IPS-18c (cell line): ENCODE measurements around the gene MRPL28.
"Not testable (repeated sequence)": the region's sequence is repeated elsewhere in the genome, so short reads cannot be mapped to it uniquely, and the experiment has no call there.

Experiments
- H3K4me3 ChIP-seq: 2 replicates; pipeline ENCODE4 v1.7.0; 2013; ENCODE audit warnings: low read depth, mild to moderate bottlenecking, low read length, moderate library complexity; ENCODE audit not compliant: insufficient read depth
- H3K9me3 ChIP-seq: one replicate; pipeline ENCODE4 v1.6.1; 2013; ENCODE audit warnings: mild to moderate bottlenecking, low read length, moderate library complexity; ENCODE audit not compliant: control insufficient read depth, insufficient read depth

Gene MRPL28

GRCh38 chr16:396605-397004, 26.3 kb upstream of the MRPL28 start:
- peaks cover 4% of the 10 kb centered on the region for H3K9me3 ChIP-seq
- H3K4me3 ChIP-seq, result peak overlapping the region; percentile 31; the same call in 1 of the 2 replicates

- peak overlapping the region; percentile 31; the same call in 1 of the 2 replicates for H3K4me3 ChIP-seq
These were observed 25.9 kb upstream of the MRPL28 start for GRCh38 chr16:396199-396598.

DNA sequence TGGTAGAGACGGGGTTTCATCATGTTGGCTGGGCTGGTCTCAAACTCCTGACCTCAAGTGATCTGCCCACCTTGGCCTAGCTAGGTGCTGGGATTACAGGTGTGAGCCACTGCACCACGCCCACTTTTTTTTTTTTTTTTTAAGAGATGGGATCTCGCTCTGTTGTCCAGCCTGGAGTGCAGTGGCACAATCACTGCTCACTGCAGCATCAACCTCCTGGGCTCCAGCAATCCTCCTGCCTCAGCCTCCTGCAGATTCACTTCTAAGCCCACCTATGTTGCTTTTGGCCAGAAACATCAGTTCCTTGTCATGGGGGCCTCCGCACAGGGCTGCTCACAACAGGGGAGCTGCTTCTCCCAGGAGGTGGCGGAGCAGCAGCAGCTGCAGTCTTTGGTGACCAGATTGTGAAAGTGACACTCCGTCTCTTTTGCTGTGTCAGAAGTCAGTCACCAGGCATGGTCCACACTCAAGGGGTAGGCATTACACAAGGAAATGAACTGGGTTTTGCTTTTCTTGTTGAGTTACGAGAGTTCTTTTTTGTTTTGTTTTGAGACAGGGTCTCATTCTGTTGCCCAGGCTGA, 22.2 kb upstream of the MRPL28 start:
- no peak overlapping the region for H3K4me3 ChIP-seq
- H3K9me3 ChIP-seq, result peaks cover 6% of the 10 kb centered on the region

More at GRCh38 chr16:396199-396598, 25.9 kb upstream of the MRPL28 start:
- peaks cover 4% of the 10 kb centered on the region for H3K9me3 ChIP-seq

GRCh38 chr16:391885-392335, 21.6 kb upstream of the MRPL28 start:
- Histone ChIP-seq H3K4me3 (no peak overlapping the region), H3K9me3 (peaks cover 6% of the 10 kb centered on the region)

DNA sequence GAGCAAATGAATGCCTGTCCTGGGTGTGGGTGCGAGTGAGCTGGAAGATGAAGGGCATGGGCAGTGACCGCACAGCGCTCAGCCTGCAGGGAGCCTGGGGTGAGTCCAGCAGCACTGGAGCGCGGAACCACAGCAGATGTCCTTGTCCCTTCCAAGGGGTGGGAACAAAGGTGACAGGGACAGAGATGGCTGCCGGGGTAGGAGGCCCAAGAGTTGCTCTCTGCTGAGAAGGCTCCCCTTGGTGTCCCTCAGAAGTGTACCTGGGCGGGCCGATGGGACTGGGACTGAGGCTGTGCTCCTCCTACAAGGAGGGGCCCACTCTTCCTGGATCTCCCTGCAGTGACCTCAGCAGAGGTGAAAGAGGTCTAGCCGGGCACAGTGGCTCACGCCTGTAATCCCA, 19.0 kb upstream of the MRPL28 start:
- Histone ChIP-seq H3K4me3 (no peak overlapping the region), H3K9me3 (peaks cover 6% of the 10 kb centered on the region)

DNA sequence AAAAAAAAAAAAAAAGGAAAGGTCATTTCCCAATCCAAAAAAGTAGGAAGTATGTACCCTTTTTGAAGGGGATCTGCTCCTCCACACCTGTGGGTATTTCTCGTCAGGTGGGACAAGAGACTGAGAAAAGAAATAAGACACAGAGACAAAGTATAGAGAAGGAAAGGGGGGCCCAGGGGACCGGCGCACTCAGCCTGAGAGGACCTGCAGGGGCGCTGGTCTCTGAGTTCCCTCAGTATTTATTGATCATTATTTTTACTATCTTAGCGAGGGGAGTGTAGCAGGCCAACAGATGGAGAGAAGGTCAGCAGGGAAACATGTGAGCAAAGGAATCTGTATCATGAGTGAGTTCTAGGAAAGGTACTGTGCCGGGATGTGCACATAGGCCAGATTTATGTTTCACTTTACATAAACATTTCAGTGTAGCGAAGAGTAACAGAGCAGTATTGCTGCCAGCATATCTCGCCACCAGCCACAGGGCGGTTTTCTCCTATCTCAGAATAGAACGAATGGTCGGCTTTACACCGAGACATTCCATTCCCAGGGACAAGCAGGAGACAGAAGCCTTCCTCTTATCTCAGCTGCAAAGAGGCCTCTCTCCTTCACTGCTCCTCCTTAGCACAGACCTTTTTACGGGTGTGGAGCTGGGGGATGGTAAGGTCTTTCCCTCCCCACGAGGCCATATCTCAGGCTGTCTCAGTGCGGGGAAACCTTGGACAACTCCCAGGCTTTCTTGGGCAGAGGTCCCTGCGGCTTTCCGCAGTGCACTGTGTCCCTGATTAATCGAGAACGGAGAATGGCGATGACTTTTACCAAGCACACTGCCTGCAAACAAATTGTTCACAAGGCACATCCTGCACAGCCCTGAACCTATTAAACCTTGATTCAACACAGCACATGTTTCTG, 17.7 kb upstream of the MRPL28 start:
- H3K4me3 ChIP-seq, H3K9me3 ChIP-seq: not testable (repeated sequence)

- H3K9me3 ChIP-seq, result peaks cover 2% of the 10 kb centered on the region
- no peak overlapping the region for H3K4me3 ChIP-seq
These were observed 16.4 kb upstream of the MRPL28 start for GRCh38 chr16:386641-387156.

DNA sequence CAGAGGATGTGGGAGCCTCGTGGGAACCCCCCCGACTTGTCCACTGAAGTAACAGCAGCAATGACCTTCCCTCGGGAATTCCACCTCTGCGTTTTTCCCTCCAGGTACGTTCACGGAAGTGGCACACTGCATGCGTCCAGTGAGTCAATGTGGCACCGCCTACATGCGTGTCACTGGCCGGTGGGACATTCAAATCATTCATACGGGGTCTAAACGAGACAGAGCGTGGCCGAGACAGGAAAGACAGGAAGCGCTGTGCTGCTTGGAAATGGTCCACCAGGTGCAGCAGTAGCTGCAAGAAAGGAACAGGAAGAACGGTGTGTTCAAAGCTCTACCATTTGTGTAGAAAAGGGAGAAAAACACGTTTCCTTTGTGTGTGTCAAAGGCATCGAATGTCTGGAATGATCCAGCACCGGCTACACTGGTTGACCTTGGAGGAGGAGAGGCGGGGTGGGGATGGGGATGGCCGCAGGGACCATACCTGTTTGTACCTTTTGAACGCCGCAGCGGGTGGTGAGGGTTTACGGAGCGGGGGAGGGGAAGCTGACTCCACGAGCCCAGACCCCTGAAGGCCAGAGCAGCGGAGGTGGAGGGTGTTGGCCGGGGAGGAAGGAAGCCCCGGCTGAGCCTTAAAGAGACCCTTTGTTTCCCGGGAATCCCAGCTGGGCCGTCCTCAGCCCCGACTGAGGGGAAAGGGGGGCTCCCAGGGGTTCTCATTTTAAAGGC, 13.2 kb upstream of the MRPL28 start:
- H3K9me3 ChIP-seq, result no peaks in the 10 kb centered on the region
- peak overlapping the region; percentile 68 for H3K4me3 ChIP-seq

DNA sequence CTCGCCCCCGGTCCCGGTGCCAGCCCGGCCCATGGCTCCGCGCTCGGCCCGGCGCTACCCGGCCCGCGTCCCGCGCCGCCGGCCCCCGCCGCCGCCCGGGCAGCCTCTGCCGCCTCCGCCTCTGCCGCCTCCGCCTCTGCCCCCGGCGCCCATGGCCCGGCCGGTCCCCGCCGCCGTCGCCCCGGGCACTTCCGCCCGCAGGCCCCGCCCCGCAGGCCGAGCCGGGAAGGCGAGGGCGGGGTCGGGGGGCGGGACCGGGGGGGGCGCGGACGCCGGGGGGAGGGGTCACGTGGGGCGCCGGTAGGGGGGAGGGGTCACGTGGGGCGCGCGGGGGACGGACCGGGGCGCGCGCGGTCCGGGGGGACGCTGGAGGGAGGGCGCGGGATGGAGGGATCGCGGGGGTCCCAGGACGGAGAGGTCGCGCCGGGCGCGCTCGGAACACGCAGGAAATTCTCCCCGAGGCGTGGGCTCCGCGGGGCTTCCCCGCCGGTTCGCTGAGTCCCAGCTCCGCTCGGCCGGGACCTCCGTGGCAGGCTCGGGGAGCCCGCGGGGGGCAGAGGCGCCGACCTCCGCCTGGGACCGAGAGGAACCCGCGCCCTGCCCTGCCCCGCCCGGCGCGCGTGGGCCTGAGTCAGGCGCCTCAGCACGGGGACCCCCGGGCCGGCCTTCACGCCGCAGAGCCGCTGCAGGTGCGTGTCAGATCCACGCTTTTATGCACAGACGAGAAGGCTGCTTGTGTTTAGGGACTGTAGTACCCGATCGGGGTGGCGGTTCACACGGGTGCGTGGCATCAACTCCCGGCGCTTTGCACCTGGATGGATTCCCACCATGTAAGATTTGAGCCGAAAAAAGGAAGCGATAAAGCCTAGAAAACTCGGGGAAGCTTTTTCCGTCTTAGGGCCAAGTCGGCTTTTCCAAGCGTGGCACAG, 11.7 kb upstream of the MRPL28 start, which contains the start of gene PGAP6:
PGAP6 (minus strand) TSS at position 190 of the 929 bp plus-strand sequence; CDS start at position 33, 157 bp downstream.
- H3K4me3 ChIP-seq, result peak within 1 kb of the TSS; percentile 78
- H3K9me3 ChIP-seq, result no peaks in the 10 kb centered on the region

DNA sequence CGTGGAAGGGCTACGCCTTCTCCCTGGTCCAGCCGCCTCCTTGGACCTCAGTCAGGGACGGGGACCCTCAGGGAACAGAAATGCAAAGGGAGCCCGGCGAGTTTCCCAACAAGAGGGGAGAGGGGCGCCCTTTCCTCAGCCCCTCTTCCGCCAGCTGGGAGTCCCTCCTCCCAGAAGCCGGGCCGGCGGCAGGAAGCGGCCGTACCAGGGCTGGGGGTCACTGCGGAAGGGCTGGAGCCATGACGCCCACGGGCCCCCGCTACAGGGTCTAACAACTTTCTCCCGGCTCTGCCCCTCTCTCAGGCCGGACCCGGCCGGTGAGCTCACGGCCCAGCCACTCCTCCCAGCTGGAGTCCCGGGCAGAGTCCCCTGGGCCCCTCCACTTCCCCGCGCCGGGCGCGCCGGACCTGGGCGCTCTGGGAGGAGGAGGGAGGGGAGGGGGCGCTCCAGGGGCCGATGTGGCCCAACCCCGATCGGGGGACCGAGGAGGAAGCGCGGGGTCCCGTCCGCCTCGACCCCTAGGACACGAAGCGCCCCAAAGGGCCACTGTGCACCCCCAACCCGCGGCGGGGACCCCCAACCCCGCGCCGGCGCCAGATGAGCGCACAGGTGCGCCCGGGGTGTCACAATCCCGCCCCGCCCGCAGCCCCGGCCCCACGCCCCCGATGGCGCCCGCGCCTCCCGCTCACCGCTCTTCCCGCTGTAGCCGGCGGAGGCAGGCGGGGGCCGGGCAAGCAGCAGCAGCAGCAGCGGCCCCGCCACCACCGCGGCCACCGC, 10.9 kb upstream of the MRPL28 start:
- no peaks in the 10 kb centered on the region for H3K9me3 ChIP-seq
- H3K4me3 ChIP-seq, result peak overlapping the region; percentile 78

- peak overlapping the region; percentile 78 for H3K4me3 ChIP-seq
- H3K9me3 ChIP-seq, result no peaks in the 10 kb centered on the region
These were observed 10.3 kb upstream of the MRPL28 start for GRCh38 chr16:380762-381011.

DNA sequence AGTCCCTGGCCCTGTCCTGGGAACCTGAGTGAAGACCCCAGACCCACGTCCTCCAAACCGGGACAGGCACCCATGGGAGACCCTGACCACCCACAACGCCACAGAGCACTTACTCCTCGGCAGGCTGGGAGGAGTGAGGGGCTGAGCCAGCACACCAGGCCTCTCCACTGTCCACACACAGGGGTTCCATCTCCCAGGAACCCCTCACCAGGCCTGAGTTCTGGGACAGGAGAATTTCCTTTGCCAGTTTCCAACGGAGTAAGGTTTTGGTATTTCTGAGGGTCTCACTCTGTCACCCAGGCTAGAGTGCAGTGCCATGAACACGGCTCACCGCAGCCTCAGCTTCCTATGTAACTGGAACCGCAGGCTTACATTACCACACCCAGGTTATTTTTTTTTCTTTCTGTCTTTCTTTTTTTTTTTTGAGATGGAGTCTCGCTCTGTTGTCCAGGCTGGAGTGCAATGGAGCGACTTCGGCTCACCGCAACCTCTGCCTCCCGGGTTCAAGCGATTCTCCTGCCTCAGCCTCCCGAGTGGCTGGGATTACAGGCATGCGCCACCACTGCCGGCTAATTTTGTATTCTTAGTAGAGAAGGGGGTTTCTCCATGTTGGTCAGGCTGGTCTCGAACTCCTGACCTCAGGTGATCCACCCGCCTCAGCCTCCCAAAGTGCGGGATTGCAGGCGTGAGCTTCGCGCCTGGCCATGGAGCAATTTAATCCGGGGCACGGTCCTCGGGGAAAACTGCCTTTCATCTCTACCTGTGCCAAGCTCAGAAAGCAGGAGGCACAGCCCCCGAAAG, 9.8 kb upstream of the MRPL28 start:
- Histone ChIP-seq H3K9me3 (no peaks in the 10 kb centered on the region), H3K4me3 (peak overlapping the region; percentile 78)

GRCh38 chr16:379183-379960, 9.0 kb upstream of the MRPL28 start:
- H3K4me3 ChIP-seq, result peak overlapping the region; percentile 24
- no peaks in the 10 kb centered on the region for H3K9me3 ChIP-seq

DNA sequence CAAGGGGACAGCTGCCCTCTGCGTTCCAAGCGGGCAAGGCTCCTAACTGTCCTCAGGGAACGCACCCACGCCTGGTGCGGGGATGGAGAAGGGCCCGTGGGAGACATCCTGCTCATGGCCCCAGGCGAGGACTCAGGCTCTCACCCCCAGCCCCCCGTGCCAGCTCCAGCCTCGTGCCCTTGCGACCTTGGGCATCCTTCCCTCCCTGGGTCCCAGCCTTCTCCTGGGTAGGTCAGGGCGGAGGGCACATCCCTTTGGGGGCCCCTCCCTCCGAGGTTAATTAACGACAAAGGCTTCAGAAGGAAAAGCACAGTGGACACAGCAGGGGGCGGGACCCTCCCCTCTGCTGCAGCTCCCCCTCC, 8.5 kb upstream of the MRPL28 start:
- Histone ChIP-seq H3K4me3 (no peak overlapping the region), H3K9me3 (no peaks in the 10 kb centered on the region)
